Measurements from ENCODE around the gene XKR8.

XKR8 gene

GRCh38 chr1:27957655-27958054 lies 2.1 kb upstream of the XKR8 start:
- peaks cover 31% of the 10 kb centered on the region for H3K4me1 Mint-ChIP-seq
- no peak overlapping the region for H3K27ac Mint-ChIP-seq
- no peaks in the 10 kb centered on the region for H3K36me3 Mint-ChIP-seq (ENCODE audit: low read depth)

GRCh38 chr1:27958513-27958912 lies 1.3 kb upstream of the XKR8 start:
- Mint-ChIP-seq H3K9me3 (no peaks in the 10 kb centered on the region), H3K27me3 (ENCODE audit: low read depth, poor library complexity) (peaks cover 3% of the 10 kb centered on the region), H3K27ac (no peak overlapping the region), H3K4me3 (no peak overlapping the region), H3K4me1 (peaks cover 26% of the 10 kb centered on the region), H3K36me3 (ENCODE audit: low read depth) (no peaks in the 10 kb centered on the region)
- no peak for DNase-seq
- no peak for TF ChIP-seq CTCF (IDR thresholded peaks at IDR 0.05)

More at GRCh38 chr1:27957655-27958054, 2.1 kb upstream of the XKR8 start:
- peaks cover 7% of the 10 kb centered on the region for H3K27me3 Mint-ChIP-seq (ENCODE audit: low read depth, poor library complexity)
- no peak for DNase-seq
- no peaks in the 10 kb centered on the region for H3K9me3 Mint-ChIP-seq
- no peak for TF ChIP-seq CTCF (IDR thresholded peaks at IDR 0.05)
- H3K4me3 Mint-ChIP-seq, result no peak overlapping the region

GRCh38 chr1:27960762-27961645 lies 1.2 kb downstream of the XKR8 start:
- H3K9me3 Mint-ChIP-seq, result no peaks in the 10 kb centered on the region
- peaks cover 35% of the 10 kb centered on the region for H3K4me1 Mint-ChIP-seq
- H3K36me3 Mint-ChIP-seq (ENCODE audit: low read depth), result no peaks in the 10 kb centered on the region
- TF ChIP-seq CTCF (IDR thresholded peaks at IDR 0.05), result no peak
- peak overlapping the region; percentile 75 for H3K4me3 Mint-ChIP-seq
- peaks cover 3% of the 10 kb centered on the region for H3K27me3 Mint-ChIP-seq (ENCODE audit: low read depth, poor library complexity)
- peak overlapping the region; percentile 61 for H3K27ac Mint-ChIP-seq
- DNase-seq, result no peak

GRCh38 chr1:27961646-27962221 lies 2.0 kb downstream of the XKR8 start:
- peaks cover 3% of the 10 kb centered on the region for H3K27me3 Mint-ChIP-seq (ENCODE audit: low read depth, poor library complexity)
- H3K9me3 Mint-ChIP-seq, result no peaks in the 10 kb centered on the region
- DNase-seq, result no peak
- peak overlapping the region; percentile 61 for H3K27ac Mint-ChIP-seq
- H3K36me3 Mint-ChIP-seq (ENCODE audit: low read depth), result peaks cover 2% of the 10 kb centered on the region
- no peak for TF ChIP-seq CTCF (IDR thresholded peaks at IDR 0.05)
- peaks cover 35% of the 10 kb centered on the region for H3K4me1 Mint-ChIP-seq
- peak overlapping the region; percentile 75 for H3K4me3 Mint-ChIP-seq

GRCh38 chr1:27963393-27963792 lies 3.6 kb downstream of the XKR8 start:
- Mint-ChIP-seq H3K36me3 (ENCODE audit: low read depth) (peaks cover 10% of the 10 kb centered on the region), H3K9me3 (no peaks in the 10 kb centered on the region), H3K4me1 (peaks cover 35% of the 10 kb centered on the region), H3K27me3 (ENCODE audit: low read depth, poor library complexity) (no peaks in the 10 kb centered on the region), H3K27ac (no peak overlapping the region), H3K4me3 (no peak overlapping the region)
- TF ChIP-seq CTCF (IDR thresholded peaks at IDR 0.05), result no peak
- no peak for DNase-seq

All from nephron progenitor cell (in vitro differentiated cells).